Breast epithelium (tissue), 3 donors: ENCODE data around the gene RARG.

Experiments
- POLR2A ChIP-seq: fragments of 450-650 bp; IDR thresholded peaks from one replicate; pipeline ENCODE4 v1.6.1; 2016; ENCODE audit warnings: antibody characterized with exemption, mild to moderate bottlenecking, moderate library complexity
- POLR2AphosphoS5 ChIP-seq, 3 donors: sonication (generic); formaldehyde crosslinking; IDR thresholded peaks; one replicate each; pipeline ENCODE4 v1.6.1; 2017; ENCODE audit warnings: antibody characterized with exemption in 3 of 3
- TF ChIP-seq, protein P1 (sequence below), 3 donors: fragments of 450-650 bp; IDR thresholded peaks; one replicate each; pipeline ENCODE4 v1.5.1; 2016 to 2017; ENCODE audit warnings: antibody characterized with exemption in 3 of 3, mild to moderate bottlenecking in 3 of 3, moderate library complexity in 3 of 3

DNA sequence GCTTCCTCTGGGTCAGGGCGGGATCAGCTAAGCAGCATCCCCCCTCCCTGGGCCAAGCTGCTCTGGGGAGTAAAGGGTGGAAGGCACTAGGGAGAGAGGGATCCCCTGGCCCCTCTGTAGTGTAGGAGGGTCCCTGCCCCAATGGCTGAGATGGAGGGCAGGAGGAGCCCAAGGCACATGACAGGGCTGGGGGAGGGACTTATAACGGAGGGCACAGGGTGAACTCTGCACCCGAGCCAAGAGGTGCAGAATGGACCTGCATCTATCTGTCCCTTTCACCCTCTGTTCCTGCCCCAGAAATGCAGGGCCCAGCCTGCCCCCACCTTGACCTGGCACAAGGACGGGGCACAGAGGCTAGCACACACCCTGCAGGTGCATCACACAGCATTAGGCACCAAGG is 21.2 kb downstream of the RARG start:
- TF ChIP-seq, protein P1, sequence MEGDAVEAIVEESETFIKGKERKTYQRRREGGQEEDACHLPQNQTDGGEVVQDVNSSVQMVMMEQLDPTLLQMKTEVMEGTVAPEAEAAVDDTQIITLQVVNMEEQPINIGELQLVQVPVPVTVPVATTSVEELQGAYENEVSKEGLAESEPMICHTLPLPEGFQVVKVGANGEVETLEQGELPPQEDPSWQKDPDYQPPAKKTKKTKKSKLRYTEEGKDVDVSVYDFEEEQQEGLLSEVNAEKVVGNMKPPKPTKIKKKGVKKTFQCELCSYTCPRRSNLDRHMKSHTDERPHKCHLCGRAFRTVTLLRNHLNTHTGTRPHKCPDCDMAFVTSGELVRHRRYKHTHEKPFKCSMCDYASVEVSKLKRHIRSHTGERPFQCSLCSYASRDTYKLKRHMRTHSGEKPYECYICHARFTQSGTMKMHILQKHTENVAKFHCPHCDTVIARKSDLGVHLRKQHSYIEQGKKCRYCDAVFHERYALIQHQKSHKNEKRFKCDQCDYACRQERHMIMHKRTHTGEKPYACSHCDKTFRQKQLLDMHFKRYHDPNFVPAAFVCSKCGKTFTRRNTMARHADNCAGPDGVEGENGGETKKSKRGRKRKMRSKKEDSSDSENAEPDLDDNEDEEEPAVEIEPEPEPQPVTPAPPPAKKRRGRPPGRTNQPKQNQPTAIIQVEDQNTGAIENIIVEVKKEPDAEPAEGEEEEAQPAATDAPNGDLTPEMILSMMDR (IDR thresholded peaks at IDR 0.05): no peak
- TF ChIP-seq POLR2A: no peak
- TF ChIP-seq POLR2AphosphoS5 (IDR thresholded peaks at IDR 0.05): no peak
